D721Med (cell line): ENCODE data around the gene GPHN.

Experiments
- DNase-seq: peaks from one replicate; pipeline ENCODE4 v3.0.0; 2011; ENCODE audit warnings: low spot score; ENCODE audit not compliant: insufficient read length
- FAIRE-seq: peaks from 2 replicates; lab custom pipeline; 2011; peaks lifted over from hg19 to GRCh38; lab: Jason Lieb, UNC
- CTCF ChIP-seq: IDR thresholded peaks from 2 replicates; pipeline ENCODE4 v1.5.1; 2012; ENCODE audit warnings: mild to moderate bottlenecking, control low read depth; ENCODE audit not compliant: insufficient read depth; ENCODE audit errors: missing control alignments

The GPHN gene

GRCh38 chr14:67004521-67004920, 496.6 kb downstream of the GPHN start:
- TF ChIP-seq CTCF = no peak
- no peak for DNase-seq
- FAIRE-seq = no peak

GRCh38 chr14:67010602-67011001, 502.7 kb downstream of the GPHN start:
- DNase-seq (no peak), FAIRE-seq (no peak)
- no peak for TF ChIP-seq CTCF

- FAIRE-seq (no peak), DNase-seq (no peak)
- TF ChIP-seq CTCF = no peak
Observed at GRCh38 chr14:67016856-67017255, 508.9 kb downstream of the GPHN start.

GRCh38 chr14:67018720-67019119, 510.8 kb downstream of the GPHN start:
- TF ChIP-seq CTCF = no peak
- FAIRE-seq (no peak), DNase-seq (no peak)

GRCh38 chr14:67019796-67020195, 511.8 kb downstream of the GPHN start:
- no peak for TF ChIP-seq CTCF
- DNase-seq = no peak
- FAIRE-seq = no peak

GRCh38 chr14:67031920-67032774, 524.2 kb downstream of the GPHN start:
- FAIRE-seq (no peak), DNase-seq (no peak)
- no peak for TF ChIP-seq CTCF

GRCh38 chr14:67045440-67045839, 537.5 kb downstream of the GPHN start:
- no peak for DNase-seq
- no peak for FAIRE-seq
- no peak for TF ChIP-seq CTCF
